Activated CD4-positive, CD25-positive, alpha-beta regulatory T cell treated with anti-CD3 and anti-CD28 coated beads, Interleukin-2, amount 50 U/mL, for 24 hours (primary cell): Measurements from ENCODE around the gene SRRM3.
A peak's percentile ranks its signal among the peaks of the same experiment; 100 is the strongest.
"Not testable (repeated sequence)": the region's sequence is repeated elsewhere in the genome, so short reads cannot be mapped to it uniquely, and the experiment has no call there.

ENCODE experiments used
- ATAC-seq, 2 donors: fragments of 150-1000 bp; cut with Tn5 transposase; one replicate each; pipeline ENCODE4 v1.10.0; 2021; ENCODE audit warnings: mild to moderate bottlenecking in 1 of 2, moderate library complexity in 1 of 2

The SRRM3 gene

GRCh38 chr7:76317782-76318487 lies 116.2 kb downstream of the SRRM3 start:
- ATAC-seq = peak; percentile 96 to 97

- ATAC-seq = peak; percentile 53 to 54
These were observed 117.0 kb downstream of the SRRM3 start for GRCh38 chr7:76318488-76319353.

- no peak for ATAC-seq
These were observed 123.4 kb downstream of the SRRM3 start for GRCh38 chr7:76325092-76325491.

GRCh38 chr7:76325811-76326210 lies 124.1 kb downstream of the SRRM3 start:
- no peak for ATAC-seq

- no peak for ATAC-seq
These were observed 125.0 kb downstream of the SRRM3 start for GRCh38 chr7:76326646-76327233.

DNA sequence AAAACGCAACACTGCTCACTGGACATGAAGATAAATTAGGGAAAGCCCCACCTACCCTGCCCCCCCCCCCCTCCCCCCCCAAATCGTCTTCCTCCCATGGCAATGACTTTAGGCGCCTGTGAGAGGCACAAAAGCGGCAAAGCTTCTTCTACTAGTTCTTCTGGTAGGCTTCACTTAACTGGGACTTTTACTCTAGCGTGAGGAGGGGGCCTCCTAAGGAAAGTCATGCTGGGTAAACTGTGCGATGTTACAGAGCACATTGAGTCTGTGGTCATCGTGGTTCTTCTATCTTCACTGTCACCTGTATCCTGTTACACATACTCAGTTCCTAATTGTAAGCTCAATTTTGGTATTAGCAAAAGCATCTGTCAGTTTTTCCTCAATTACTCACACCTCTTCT lies 125.9 kb downstream of the SRRM3 start:
- peak; percentile 44 to 72 for ATAC-seq

GRCh38 chr7:76328389-76328788 lies 126.7 kb downstream of the SRRM3 start:
- ATAC-seq = no peak

GRCh38 chr7:76329479-76329878 lies 127.8 kb downstream of the SRRM3 start:
- no peak for ATAC-seq

GRCh38 chr7:76330261-76330660 lies 128.6 kb downstream of the SRRM3 start:
- ATAC-seq = no peak

DNA sequence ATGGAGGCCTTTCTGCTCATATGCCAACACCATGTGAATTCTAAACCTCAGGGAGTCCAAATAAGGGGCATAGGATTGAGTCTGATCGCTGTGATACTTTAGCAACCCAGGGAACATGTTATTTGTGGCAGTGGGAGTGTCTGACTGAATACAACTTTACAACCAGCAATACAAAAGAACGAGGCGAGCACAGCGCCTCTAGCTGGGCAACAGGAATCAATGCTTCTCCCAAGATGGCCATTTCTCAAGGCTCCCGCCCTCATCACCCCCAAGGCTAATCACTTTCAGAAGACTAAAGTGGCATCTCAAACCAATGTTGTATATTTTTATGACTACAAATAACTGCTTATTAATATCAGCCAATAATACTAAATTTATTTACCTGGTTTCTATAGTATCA lies 129.0 kb downstream of the SRRM3 start:
- no peak for ATAC-seq

DNA sequence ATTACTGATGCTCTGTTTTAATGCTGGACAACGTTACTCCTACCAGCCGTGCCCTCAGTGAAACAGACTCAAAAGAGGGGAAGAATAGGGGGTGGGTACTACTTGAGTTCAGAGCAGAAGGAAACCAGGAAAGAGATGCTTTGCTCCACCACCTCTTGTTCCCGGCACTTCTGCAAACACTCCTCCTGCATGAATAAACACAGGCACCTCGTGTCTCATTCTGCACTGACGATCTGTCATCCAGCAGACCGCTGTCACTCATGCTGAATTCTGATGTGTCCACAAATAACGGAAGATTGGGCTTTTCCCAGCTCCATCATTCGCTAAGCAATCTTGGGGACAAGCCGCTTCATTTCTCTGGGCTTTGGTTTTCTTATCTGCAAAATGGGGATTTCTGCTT lies 130.4 kb downstream of the SRRM3 start:
- ATAC-seq = no peak

GRCh38 chr7:76333511-76334101 lies 131.9 kb downstream of the SRRM3 start:
- ATAC-seq = no peak

DNA sequence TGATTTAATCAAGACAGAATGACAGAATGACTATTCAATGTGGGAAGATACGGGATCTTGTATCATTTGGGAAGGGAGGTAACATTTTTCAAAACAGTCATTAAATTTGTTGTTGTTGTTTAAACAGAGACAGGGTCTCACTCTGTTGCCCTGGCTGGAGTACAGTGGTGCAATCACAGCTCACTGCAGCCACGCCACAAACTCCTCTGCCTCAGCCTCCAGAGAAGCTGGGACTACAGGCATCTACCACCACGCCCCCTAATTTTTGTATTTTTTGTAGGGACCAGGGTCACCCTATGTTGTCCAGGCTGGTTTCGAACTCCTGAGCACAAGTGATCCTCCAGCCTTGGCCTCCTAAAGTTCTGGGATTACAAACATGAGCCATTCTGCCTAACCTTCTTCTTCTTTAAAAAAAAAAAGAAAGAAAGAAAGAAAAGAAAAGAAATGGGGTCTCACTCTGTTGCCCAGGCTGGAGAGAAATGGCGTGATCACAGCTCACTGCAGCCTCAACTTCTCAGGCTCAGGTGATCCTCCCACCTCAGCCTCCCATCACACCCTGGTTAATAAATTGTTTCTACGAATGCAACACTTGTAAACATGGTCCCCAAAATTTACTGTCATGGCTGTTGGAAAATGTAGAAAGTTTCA lies 132.7 kb downstream of the SRRM3 start:
- no peak for ATAC-seq

DNA sequence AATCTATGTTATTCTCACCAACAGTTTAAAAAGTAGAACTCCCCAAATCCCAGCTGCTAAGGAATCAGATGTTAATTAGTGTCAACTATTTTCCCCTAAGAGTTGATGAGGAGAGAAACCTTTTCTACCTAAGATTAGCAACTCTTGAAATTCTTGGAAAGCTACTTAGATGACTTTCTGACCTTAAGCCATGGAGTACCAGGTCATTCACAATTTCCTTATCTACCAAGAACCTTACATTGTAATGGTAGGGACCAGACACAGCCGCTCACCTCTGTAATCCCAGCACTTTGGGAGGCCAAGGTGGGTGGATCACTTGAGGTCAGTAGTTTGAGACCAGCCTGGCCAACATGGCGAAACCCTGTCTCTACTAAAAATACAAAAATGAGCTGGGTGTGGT lies 133.7 kb downstream of the SRRM3 start:
- ATAC-seq = not testable (repeated sequence)

GRCh38 chr7:76336094-76336493 lies 134.4 kb downstream of the SRRM3 start:
- ATAC-seq = no peak
